Endothelial cell of umbilical vein (primary cell): Measurements from ENCODE around the gene PRSS56. TPM values are rescaled to one million over a fixed set of nuclear protein-coding genes. Genes with fewer than 3 reads are reported as not detected.

ENCODE experiments used
- Bru-seq: library from RNA; stranded (reverse); fragments of 400-500 nt; gene quantifications from one replicate; lab custom pipeline; 2021; lab: Mats Ljungman, UMichigan
- BruChase-seq, 2 experiments: library from RNA; stranded (reverse); fragments of 400-500 nt; gene quantifications; one replicate each; lab custom pipeline; 2021; lab: Mats Ljungman, UMichigan
- BruUV-seq: library from RNA; stranded (reverse); fragments of 400-500 nt; replicated peaks from 2 replicates; lab custom pipeline; 2021; lab: Mats Ljungman, UMichigan
- CTCF ChIA-PET: fragments of 300-600, 350-600 bp; sonication (Branson Sonifier 250); formaldehyde crosslinking; loops from one replicate; lab custom pipeline; 2021; ENCODE audit warnings: antibody characterized with exemption, inconsistent platforms; lab: Charles Lee
- POLR2A ChIA-PET: fragments of 300-600, 350-600 bp; sonication (Branson Sonifier 250); formaldehyde crosslinking; loops from one replicate; lab custom pipeline; 2021; ENCODE audit warnings: antibody characterized with exemption, inconsistent platforms; lab: Charles Lee
- DNase-seq: peaks from one replicate; pipeline ENCODE4 v3.0.0-alpha.2; 2011; ENCODE audit warnings: low read depth, low spot score
- FAIRE-seq: peaks from 2 replicates; lab custom pipeline; 2011; peaks lifted over from hg19 to GRCh38; lab: Jason Lieb, UNC
- H2AFZ ChIP-seq: 2 replicates; pipeline ENCODE4 v1.6.0; 2012; ENCODE audit warnings: low read depth, low read length, control low read depth, inconsistent platforms
- H3K27ac ChIP-seq: 2 replicates; pipeline ENCODE4 v1.5.1; 2011; ENCODE audit warnings: low read depth, mild to moderate bottlenecking, control low read depth, low read length, moderate library complexity; ENCODE audit not compliant: insufficient read depth
- H3K27me3 ChIP-seq, 2 experiments: 2 replicates each; pipeline versions ENCODE4 v1.6.0 to v1.6.1; 2011; ENCODE audit warnings: low read length in 2 of 2, mixed read lengths in 1 of 2; ENCODE audit not compliant: control insufficient read depth in 2 of 2, insufficient read depth in 2 of 2
- H3K36me3 ChIP-seq, 2 experiments: 2 replicates in 1 of 2; 3 replicates in 1 of 2; pipeline ENCODE4 v1.5.1; 2011; ENCODE audit warnings: low read length in 2 of 2, mild to moderate bottlenecking in 1 of 2, moderate library complexity in 1 of 2; ENCODE audit not compliant: control insufficient read depth in 2 of 2, insufficient read depth in 2 of 2; ENCODE audit errors: extremely low read depth in 1 of 2
- H3K4me1 ChIP-seq: 3 replicates; pipeline ENCODE4 v1.5.1; 2011; ENCODE audit warnings: mild to moderate bottlenecking, low read length; ENCODE audit not compliant: control insufficient read depth, insufficient read depth; ENCODE audit errors: extremely low read depth
- H3K4me2 ChIP-seq: 2 replicates; pipeline ENCODE4 v1.6.1; 2011; ENCODE audit warnings: low read length, control low read depth, mixed read lengths; ENCODE audit not compliant: insufficient read depth
- H3K4me3 ChIP-seq, 3 experiments: fragments of 200-600 bp in 1 of 3; sonication (generic), shearing (Covaris generic) in 1 of 3; replicated peaks in 1 of 3; 2 replicates each; pipeline ENCODE4 v1.5.1; 2011 to 2016; ENCODE audit warnings: control low read depth in 3 of 3, low read length in 3 of 3, mild to moderate bottlenecking in 2 of 3, inconsistent platforms in 1 of 3, low read depth in 1 of 3, moderate library complexity in 1 of 3; ENCODE audit not compliant: insufficient read depth in 1 of 3
- H3K79me2 ChIP-seq: 2 replicates; pipeline ENCODE4 v1.6.0; 2012; ENCODE audit warnings: low read length, inconsistent platforms; ENCODE audit not compliant: control insufficient read depth, insufficient read depth
- H3K9ac ChIP-seq: replicated peaks from 2 replicates; pipeline ENCODE3; 2011; ENCODE audit warnings: low read length, control low read depth; ENCODE audit not compliant: insufficient read depth; ENCODE audit errors: extremely low read depth
- H3K9me1 ChIP-seq: replicated peaks from 3 replicates; pipeline ENCODE4 v1.6.0; 2011; ENCODE audit warnings: mild to moderate bottlenecking, low read length; ENCODE audit not compliant: control insufficient read depth, insufficient read depth; ENCODE audit errors: extremely low read depth
- H3K9me3 ChIP-seq: replicated peaks from 2 replicates; pipeline ENCODE4 v1.5.1; 2012; ENCODE audit warnings: low read length, inconsistent platforms; ENCODE audit not compliant: control insufficient read depth, insufficient read depth
- H4K20me1 ChIP-seq: replicated peaks from 2 replicates; pipeline ENCODE3; 2011; ENCODE audit warnings: mild to moderate bottlenecking, low read length; ENCODE audit not compliant: control insufficient read depth, insufficient read depth; ENCODE audit errors: extremely low read depth
- CTCF ChIP-seq, 2 donors: IDR thresholded peaks; 1 replicate in 1 of 2; 2 replicates in 1 of 2; pipeline ENCODE4 v1.5.1; 2011; ENCODE audit warnings: low read length in 2 of 2, mild to moderate bottlenecking in 2 of 2, moderate library complexity in 2 of 2, control low read depth in 1 of 2, inconsistent platforms in 1 of 2, low read depth in 1 of 2; ENCODE audit not compliant: insufficient read depth in 1 of 2; ENCODE audit errors: extremely low read depth in 1 of 2
- EZH2 ChIP-seq: IDR thresholded peaks from 2 replicates; pipeline ENCODE4 v1.6.1; 2012; ENCODE audit warnings: borderline replicate concordance, low read depth, mild to moderate bottlenecking, moderate library complexity, low read length, inconsistent platforms; ENCODE audit not compliant: severe bottlenecking
- FOS ChIP-seq: IDR thresholded peaks from 2 replicates; pipeline ENCODE4 v1.6.1; 2011; ENCODE audit warnings: mild to moderate bottlenecking, low read length, moderate library complexity, borderline replicate concordance; ENCODE audit not compliant: insufficient read depth
- GATA2 ChIP-seq: IDR thresholded peaks from 2 replicates; pipeline ENCODE4 v1.7.0; 2011; ENCODE audit warnings: low read depth, mild to moderate bottlenecking, moderate library complexity, mixed read lengths, low read length; ENCODE audit not compliant: insufficient read length, insufficient read depth
- JUN ChIP-seq: IDR thresholded peaks from 2 replicates; pipeline ENCODE4 v1.6.1; 2011; ENCODE audit warnings: borderline replicate concordance, low read depth; ENCODE audit not compliant: insufficient read length, insufficient read depth
- MAX ChIP-seq: IDR thresholded peaks from 2 replicates; pipeline ENCODE4 v1.6.1; 2011; ENCODE audit not compliant: insufficient read depth, insufficient read length
- MYC ChIP-seq: IDR thresholded peaks from one replicate; pipeline ENCODE4 v1.6.1; 2011; ENCODE audit warnings: mild to moderate bottlenecking, low read depth, low read length
- POLR2A ChIP-seq: IDR thresholded peaks from 2 replicates; pipeline ENCODE4 v1.6.1; 2012; ENCODE audit warnings: low read depth, mild to moderate bottlenecking, control low read depth, low read length
- POLR2AphosphoS5 ChIP-seq: IDR thresholded peaks from 2 replicates; pipeline ENCODE4 v1.6.1; 2012; ENCODE audit warnings: low read depth, mild to moderate bottlenecking, control low read depth, low read length, moderate library complexity; ENCODE audit not compliant: insufficient read depth
- dilution Hi-C: fragments of 300-500 bp; cut with MboI; formaldehyde crosslinking; loops from one replicate; pipeline ENCODE4 v1.15.0; 2019; ENCODE audit warnings: low sequenced_read_pairs; ENCODE audit not compliant: extremely low pct_ligation_motif_present
- intact Hi-C: fragments of 100-400 bp; cut with micrococcal nuclease; formaldehyde crosslinking; loops from one replicate; pipeline ENCODE4 v1.10.0; 2022
- long read RNA-seq: library from polyadenylated mRNA; stranded (forward); transcript quantifications from one replicate; pipeline ENCODE4 v2.0.0, GENCODE V29; 2021
- polyA minus RNA-seq, 3 experiments: library from RNA; depleted of rRNA, polyadenylated mRNA; stranded (reverse); fragments of >200 nt; gene quantifications; 1 replicate in 1 of 3; 2 replicates in 2 of 3; pipeline ENCODE4 v1.2.3, GENCODE V29; 2011
- polyA plus RNA-seq, 4 experiments: library from polyadenylated mRNA; depleted of rRNA in 3 of 4; stranded (reverse) in 3 of 4; unstranded in 1 of 4; fragments of >200 nt; gene quantifications; 2 replicates each; pipeline versions ENCODE4 v1.2.1 to v1.2.3, GENCODE V29; 2011 to 2012; ENCODE audit warnings: missing spikeins in 1 of 4
- total RNA-seq: library from RNA; stranded (reverse); gene quantifications from 2 replicates; pipeline ENCODE4 v1.2.3, GENCODE V29; 2021

The PRSS56 gene
- total RNA-seq: not detected in 2 replicates
- polyA plus RNA-seq: not detected in 2 replicates
- polyA plus RNA-seq (2011; cell fraction: cytosol; rRNA removed): not detected in 2 replicates
- polyA plus RNA-seq (2011; cell fraction: nucleus; rRNA removed): not detected in 2 replicates
- not detected in 2 replicates for polyA plus RNA-seq (2012)
- polyA minus RNA-seq: not detected in 2 replicates
- not detected for polyA minus RNA-seq (2011; cell fraction: cytosol; rRNA and poly(A)+ RNA removed)
- polyA minus RNA-seq (2011; cell fraction: nucleus; rRNA and poly(A)+ RNA removed): not detected in 2 replicates
- Bru-seq, nascent RNA: not detected
- not detected for BruChase-seq, experiment 1, labeled RNA remaining after a 6-hour chase
- BruChase-seq, experiment 2, labeled RNA remaining after a 2-hour chase: not detected
- long read RNA-seq: 0 reads

GRCh38 chr2:232519581-232520438 lies at the start of gene PRSS56:
PRSS56 (plus strand) TSS chr2:232520388; CDS start chr2:232520599, 211 bp downstream.
- TF ChIP-seq EZH2 (no peak), GATA2 (no peak), FOS (no peak), POLR2A (no peak), POLR2AphosphoS5 (no peak), MYC (no peak), JUN (no peak), CTCF (IDR thresholded peaks at IDR 0.05; ENCODE audit: extremely low read depth in 1 of 2, insufficient read depth in 1 of 2, low read depth in 1 of 2, low read length in 2 of 2) (no peak), MAX (no peak)
- Histone ChIP-seq H3K4me3 (no peak within 1 kb of the TSS), H3K79me2 (no peaks in the 10 kb centered on the region), H3K4me2 (no peak within 1 kb of the TSS), H2AFZ (no peak within 1 kb of the TSS), H3K27me3 (peaks cover 21 to 31% of the 10 kb centered on the region in 2 experiments), H3K27ac (no peak within 1 kb of the TSS), H4K20me1 (no peaks in the 10 kb centered on the region), H3K4me1 (no peaks in the 10 kb centered on the region), H3K36me3 (no peaks in the 10 kb centered on the region), H3K9ac (no peak within 1 kb of the TSS), H3K9me3 (no peaks in the 10 kb centered on the region), H3K9me1 (no peaks in the 10 kb centered on the region)
- dilution Hi-C loops: no loop called here
- FAIRE-seq (no peak), DNase-seq (no peak)
- intact Hi-C loops: loop anchor here (5.0 kb wide), 1 partner anchor 613 kb away; no protein-coding TSS in a partner anchor
- BruUV-seq: no TSS peak
- ChIA-PET CTCF (interaction anchor here (0.5 to 4.6 kb wide), 5 partner anchors 73 to 1907 kb away, joined by 3 to 44 read pairs (median 9); no protein-coding TSS in a partner anchor), POLR2A (no interaction called here)
